HG03097 (cell line): ENCODE results near the gene ITGA3.

Experiments
- ATAC-seq: cut with Tn5 transposase; IDR thresholded peaks from one replicate; pipeline ENCODE4 v1.9.1; 2021; ENCODE audit not compliant: unreplicated experiment, low FRiP score

The ITGA3 gene

DNA sequence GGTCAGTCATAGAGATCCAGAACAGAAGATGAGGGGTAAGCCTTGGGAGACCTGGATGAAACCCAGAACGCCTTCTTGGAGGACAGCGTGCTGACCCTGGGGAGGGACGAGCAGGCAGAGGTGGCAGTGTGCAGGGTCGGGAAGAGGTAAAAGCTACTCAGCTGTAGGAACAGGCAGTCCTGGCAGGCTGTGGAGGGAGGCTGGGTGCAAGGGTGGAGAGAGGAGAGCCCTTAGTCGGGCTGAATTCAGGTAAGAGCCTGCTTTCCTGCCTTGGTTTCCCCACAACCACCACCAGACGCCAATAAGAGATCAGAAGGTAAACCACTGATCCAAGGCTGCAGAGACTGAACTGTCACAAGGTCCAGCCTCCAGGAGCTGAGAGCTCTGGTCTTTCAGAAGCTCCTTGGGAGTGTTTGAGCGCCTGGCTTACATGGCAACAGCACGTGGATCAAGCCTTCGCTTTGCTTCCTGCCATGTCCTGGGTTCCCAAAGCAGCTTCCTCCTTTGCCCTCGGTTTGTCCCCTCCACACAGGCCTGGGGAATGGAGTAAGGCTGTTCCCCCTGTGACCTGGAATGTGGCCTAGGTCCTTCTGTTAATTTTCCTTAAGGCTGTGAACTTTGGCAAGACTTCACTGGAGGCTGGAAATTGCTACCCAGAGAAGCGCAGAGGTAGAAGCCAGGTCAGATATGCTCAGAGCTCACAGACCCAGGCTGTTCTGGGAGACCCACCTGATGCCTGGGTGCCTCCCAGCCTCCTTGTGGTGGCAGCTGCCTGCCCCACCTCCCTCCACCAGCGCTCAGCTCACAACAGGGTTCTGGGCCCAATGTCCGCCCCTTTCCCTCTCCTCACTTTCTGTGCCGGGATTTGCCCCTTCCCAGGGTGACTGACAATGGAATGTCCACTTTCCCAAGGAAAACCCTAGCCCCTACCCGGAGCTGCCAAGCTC, 35.3 kb downstream of the ITGA3 start:
- ATAC-seq = no peak

DNA sequence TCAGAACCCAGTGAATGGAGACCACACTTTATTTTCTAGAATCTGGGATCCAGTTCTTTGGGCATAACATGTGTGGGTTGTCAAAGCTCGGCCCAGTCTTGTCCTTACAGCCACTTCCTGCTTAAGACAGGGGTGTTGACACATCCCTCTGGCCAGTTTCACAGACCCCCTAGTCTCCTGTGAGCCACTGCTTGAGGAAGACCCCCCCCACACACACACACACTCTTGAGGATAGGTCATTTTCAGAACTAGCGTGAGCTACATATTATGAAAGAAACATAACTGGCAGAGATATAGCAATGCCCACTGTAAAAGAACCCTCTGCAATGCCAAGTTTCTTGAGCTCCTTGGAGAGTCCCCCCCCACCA, 36.0 kb downstream of the ITGA3 start:
- ATAC-seq = no peak

DNA sequence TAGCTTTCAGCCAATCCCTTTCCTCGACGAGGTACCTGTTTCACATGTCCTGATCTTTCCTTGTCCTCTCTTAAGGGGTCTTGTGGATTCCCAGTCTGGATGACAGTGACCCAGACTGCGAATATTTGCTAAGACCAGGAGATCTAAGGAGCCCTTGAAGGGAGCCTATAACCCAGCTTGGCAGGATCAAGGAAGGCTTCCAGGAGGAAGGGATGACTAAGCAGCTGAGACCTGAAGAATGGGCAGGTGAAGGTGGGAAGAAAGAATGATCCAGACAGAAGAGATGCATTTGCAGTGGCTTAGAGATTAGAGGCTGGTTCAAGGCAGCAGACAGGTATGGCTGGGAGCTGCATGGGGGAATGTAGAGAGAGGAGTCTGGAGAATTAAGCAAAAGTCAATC, 37.3 kb downstream of the ITGA3 start:
- ATAC-seq = no peak

DNA sequence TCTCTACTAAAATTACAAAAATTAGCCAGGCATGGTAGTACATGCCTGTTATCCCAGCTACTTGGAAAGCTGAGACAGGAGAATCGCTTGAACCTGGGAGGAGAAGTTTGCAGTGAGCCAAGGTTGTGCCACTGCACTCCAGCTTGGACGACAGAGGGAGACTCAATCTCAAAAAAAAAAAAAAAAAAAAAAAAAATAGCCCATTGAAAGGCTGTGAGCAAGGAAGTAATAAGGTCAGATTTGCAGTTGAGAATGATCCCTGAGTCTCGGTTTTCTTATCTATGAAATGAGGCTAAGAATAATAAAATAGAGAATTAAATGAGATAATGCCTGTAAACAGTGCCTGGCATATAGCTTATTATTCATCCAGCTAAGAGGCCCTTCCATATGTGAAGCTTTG, 37.9 kb downstream of the ITGA3 start:
- ATAC-seq = no peak

DNA sequence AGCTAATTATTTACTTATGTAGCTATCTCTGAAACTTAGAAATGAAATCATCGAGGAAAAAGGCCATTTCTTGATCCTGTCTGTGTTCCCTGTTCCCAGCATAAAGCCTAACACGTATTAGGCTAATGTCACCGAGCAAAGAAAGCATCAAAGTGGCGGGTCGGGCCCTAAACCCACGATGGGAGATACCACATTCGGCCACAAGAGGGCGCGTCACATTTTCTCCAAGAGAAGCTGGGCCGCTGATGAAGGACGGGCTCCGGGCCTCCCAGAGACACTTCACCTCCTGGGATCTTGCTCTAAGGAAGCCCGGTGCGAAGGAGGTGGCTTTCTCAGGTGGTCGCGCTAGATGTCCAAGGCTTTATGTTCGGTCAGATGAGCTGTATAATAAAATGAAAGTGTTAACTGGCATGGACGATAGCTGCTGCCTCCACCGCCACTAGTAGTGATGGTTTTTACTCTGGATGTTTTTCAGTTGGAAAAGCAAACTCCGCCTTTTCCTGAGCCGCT, 38.4 kb downstream of the ITGA3 start:
- peak; percentile 38 for ATAC-seq

DNA sequence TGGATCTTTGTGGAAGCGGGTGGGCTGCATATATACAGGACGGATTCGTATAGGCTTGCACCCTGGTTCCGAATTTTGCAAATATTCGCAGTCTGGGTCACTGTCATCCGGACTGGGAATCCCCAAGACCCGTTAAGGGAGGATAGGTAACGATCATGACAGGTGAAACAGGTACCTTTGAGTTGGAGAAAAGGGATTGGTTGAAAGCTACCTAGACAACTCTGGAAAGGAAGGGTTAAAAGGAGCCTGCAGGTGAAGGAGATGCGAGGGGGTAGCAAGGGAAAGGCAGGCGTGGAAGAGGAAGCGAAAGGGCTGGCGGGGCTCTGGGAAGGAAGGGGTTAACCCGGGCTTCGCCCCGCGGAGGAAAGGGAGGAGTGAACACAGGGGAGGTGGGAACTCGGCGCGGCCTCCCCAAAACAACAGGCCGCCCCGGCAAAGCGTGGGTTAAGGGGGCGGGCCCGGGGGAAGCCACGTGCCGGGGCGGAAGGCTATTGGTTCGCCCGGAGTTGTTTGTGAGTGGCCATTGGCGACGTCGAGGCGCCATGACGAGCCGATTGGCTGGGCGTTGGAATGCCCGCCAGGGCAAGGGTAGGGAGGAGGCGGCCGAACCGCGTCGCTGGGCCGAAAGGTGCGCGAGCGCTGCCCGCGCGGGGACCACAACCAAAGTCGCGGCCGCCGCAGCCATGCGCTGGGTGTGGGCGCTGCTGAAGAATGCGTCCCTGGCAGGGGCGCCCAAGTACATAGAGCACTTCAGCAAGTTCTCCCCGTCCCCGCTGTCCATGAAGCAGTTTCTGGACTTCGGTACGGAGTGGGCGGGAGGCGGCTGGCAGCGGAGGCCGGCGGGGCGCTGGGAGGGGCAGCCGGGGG, 39.1 kb downstream of the ITGA3 start, which contains the start of gene PDK2:
Gene PDK2, plus strand, starts transcription at position 599 of the 867 bp plus-strand sequence. Its CDS starts 85 bp downstream, at position 684.
- peak; percentile 83 for ATAC-seq

DNA sequence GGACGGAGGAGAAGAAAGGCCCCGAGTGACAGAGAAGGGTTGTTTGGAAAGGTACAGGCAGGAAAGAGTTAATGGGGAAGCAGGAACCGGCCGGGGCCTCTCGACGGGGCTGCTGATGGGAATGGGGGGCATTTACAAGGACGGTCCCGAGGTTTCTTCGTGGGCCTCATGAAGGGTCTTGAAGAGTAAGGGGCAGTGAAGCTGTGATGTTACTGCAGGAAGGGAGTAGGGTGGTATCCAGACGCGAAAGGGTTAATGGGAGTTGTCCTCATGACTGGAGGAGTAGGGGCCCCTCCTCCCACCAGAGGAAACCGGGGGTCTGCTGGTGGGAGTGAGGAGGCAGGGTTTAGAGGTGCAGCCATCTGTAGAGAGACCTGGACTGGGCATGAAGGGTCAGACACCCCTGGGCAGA, 39.7 kb downstream of the ITGA3 start:
- ATAC-seq = no peak

DNA sequence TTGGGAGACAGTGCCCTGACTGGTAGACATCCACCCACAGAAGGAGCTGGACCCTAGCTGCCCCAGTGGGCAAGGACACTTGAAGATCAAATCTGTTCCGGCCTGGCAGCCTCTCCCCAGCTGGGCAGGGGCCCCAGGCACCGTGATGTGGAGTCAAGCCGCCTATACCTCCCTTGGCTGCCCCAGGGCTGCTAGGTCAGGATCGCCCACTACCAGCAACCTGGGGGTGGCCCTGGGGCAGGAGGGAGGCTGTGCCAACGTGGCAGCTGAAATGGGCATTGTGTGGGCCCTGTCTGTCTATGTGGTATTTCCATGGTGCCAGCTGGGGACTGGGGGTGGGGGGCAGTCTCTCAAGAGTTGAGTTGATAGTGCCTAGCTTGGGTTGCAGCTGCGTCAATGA, 40.2 kb downstream of the ITGA3 start:
- ATAC-seq = no peak

DNA sequence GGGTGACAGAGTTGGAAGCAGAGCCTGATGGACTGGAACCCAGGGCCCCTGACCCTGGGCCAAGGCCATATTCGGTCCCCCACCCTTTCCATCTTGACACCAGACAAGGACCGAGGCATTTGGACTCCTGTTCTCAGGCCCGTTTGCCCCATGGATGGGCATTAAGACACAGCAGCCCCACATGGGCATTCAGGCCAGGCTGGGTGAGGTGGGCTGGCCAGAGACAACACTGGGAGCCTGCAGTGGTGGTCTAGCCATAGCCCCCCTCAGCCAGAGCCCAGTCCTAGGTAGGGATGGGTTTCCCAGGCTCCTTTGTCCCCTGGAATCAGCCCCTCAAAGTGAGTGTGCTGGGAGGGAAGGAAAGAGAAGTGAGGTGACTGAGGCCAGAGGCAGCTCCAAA, 40.8 kb downstream of the ITGA3 start:
- ATAC-seq = no peak

DNA sequence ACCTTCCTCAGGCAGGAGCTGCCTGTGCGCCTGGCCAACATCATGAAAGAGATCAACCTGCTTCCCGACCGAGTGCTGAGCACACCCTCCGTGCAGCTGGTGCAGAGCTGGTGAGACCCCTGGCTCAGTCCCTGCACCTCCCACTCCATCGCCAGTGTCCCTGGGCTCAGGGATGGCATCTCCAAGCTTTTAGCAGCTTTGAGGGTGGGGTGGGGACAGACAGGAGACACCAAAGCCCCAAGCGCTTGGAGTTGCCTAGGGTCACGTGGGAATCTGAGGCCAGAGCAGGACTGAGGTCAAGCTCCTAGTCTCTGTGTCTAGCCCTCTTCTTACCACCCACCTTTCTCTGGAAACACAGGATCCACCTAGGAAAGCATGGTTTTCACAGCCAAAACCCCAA, 41.5 kb downstream of the ITGA3 start:
- no peak for ATAC-seq

DNA sequence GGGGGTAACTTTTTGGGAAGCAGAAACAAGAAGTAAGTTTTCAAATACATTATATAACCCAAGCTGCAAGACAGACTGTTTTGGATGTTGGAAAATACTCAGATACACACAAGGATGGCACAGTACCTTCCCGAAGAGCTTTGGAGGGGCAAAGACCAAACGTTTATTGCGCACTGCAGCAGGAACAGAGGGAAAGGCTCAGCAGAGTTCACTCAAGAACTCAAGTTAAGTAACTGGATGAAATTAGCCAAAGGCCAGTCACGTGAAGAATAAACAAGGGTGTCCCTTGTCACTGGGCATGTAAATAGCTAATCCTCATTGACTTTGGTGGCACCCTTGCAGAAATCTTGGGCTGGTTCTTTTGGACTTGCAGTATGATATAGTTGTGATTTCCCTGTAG, 42.0 kb downstream of the ITGA3 start:
- ATAC-seq = no peak

DNA sequence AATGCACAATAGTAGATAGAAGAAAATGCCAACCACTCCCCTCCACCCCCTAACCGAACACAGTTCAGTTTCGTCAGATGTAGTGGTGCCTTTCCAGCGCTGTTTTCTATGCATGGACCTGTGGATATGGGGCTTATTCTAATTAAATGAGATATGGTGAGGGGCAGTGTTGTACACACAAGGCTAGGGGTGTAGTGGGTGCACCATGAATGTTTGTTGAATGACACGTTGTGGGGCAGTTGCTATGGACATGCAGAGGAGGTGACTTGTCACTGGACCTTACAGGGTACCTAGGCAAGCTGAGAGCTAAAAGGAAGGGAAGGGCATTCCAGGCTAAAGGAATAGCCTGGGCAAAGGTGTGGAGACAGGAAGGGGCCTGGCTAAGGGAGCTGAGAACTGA, 42.7 kb downstream of the ITGA3 start:
- no peak for ATAC-seq

DNA sequence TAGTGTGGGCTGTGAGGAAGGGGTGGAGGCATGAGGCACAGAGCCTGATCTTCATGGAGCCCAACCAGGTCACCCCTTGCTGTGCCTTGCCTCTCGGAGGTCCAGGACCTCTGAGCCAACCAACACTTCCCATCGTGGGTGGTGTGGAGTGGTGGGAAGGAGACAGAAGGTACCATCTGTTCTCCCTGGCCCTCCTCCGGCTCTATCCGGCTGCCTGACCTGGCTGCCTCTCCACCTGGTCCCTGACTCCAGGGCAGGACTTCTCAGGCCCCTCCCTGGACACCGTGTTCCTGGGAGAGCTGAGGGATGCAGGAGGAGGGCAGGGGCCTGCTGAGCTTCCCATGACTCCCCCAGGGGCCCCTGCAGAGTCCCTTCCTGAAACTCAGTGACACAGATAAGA, 43.1 kb downstream of the ITGA3 start:
- ATAC-seq = no peak

DNA sequence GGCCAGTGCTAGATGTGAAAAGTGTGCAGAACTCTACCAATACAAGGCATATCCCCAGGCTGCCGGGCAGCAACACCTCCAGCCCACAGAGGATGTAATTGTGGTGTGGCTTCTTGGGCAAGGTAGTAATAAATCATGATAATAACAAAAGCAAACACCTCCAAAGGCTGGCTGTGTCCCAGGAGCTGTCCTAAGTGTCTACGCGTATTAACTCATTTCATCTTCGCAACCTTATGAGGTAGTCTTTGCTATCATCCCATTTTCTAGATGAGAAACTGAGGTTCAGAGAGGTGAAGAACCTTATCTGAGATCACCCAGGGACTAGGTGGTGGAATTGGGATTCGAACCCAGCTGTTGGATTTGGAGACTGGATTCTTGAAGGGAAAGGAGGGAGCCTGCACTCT, 44.6 kb downstream of the ITGA3 start:
- no peak for ATAC-seq

DNA sequence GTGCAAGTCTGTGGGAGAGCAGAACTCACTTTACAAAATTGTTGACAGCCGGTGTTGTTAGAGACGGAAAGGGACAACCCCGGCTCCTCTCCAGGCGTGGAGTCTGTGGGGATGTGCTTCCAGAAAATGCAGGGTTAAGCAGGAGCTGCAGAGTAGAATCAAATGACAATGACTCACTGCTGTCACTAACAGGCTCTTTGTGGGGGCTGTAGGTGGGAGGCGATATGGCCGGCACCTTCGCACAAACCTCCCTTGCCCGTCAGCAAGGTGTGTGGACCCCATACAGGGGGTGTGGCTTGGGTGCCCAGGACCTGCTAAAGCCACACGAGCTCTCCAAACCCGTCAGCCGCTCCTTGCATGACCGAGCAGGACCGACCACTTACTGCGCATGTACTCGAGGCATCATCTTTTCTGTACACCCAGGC, 45.0 kb downstream of the ITGA3 start:
- ATAC-seq = no peak

DNA sequence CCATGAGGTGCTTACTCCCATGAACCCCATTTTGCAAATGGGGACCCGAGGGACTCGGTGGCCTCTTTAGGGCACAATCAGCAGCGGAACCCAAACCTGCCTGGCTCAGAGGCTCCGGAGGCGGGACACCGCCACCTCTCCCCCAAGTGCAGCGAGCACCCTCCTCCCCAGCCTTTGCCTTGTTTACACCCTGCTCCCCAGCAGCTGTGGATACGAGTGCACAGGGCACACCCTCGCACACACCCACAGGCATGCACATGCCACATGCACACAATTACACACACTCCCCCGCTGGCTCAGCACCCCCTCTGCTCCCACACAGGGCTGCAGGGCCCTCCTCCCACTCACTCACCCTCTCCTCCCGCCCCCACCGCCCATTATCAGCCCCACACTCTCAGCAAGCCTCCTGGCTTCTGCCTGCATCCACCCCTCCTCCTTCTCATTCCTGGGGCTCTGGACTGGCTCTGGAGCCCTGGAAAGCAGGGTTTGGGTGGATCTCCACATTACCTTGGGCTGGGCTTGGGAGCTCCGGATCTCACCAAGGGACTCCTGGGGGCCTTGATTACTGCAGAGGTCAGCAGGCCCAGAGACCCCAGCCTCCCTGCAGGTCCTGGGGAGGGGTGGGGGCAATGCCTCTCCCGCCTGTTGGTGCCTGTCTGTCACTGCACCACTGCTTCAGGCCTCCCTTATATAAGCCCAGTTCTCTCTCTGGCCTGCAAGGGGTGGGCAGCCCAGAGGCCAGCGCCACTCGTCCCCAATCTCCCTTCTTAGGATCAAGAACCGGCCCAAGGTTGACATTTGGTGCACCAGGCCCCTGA, 45.6 kb downstream of the ITGA3 start:
- ATAC-seq = no peak

DNA sequence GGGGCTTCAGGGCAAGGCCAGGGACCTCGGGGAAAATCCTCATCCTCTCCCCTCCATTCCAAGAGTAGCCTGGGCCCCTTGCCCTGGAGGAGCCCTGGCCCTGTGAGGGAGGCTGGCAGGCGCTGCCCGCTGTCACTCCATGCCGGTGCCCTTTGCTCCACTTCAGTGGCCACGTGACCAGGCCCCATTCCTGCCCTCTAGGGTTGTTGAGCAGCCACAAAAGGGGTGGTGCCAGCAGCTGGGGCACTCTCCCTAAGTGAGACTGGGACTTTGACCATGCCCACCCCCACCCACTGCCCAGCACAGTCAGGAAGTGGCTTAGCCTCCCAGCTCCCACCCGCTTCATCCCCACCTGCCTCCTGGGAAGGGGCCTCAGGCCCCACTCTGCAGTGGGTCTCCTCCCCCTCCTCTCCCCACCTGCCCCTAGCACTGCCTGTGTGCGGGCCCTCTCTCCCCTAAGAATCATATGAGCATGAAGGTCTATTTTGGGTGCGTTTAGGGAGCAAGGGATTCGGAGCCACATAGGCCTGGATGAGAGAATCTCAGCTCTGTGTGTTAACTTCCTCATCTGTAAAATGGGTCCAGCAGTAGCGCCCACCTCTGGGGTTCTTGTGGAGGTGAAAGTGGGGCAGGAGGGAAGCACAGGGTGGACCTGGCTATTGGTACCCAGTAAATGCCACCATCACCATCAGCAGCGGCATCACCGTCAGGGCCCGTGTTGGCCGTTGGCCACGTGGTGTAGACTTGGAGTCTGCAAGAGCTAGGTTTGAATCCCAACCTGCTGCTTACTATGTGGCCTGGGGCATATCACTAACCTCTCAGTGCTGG, 46.5 kb downstream of the ITGA3 start:
- ATAC-seq = no peak

DNA sequence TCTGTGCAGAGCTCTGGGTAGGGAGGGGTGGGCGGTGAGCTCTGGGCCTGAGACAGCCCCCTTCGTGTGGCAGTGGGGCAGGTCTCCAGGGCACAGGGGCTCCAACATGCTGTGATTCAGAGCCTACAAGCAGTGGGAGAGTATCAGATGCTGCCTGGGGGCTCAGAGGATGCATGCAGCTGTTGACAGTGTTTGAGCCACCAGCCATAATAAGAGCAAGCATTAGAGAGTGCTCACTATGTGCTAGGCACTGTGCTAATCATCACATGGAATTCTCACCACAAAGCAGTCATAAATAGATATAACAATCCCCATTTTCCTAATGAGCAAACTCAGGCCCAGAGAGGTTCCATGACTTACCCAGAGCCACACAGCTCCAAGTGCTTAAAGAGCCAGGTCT, 47.3 kb downstream of the ITGA3 start:
- ATAC-seq = no peak

DNA sequence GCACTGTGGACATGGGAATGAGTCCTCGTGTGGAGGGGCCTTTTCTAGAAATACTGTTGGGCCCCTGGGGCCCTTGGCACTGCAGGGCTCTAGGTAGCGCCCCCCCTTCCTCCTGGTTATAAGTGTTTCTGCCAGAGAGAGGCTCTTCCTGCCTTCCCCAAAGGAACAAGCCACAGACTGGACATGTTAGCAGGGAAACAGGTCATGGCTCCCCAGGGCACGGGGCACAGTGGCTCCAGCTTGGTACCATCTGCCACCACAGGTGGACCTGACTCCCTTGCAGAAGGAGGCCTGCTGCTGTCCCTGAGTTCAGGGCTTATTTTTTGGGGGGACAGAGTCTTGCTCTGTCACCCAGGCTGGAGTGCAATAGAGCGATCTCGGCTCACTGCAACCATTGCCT, 48.0 kb downstream of the ITGA3 start:
- ATAC-seq = no peak

DNA sequence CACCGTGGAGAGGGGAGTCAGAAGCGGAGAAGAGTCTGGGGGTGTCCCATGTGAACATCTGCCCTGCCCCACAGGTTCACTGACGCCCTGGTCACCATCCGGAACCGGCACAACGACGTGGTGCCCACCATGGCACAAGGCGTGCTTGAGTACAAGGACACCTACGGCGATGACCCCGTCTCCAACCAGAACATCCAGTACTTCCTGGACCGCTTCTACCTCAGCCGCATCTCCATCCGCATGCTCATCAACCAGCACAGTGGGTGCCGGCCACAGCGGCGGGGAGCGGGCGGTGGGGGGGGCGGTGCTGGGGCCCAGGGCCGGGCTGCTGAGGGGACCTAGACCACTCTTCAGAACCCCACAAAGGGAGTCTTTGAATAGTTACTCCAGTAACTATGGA, 49.9 kb downstream of the ITGA3 start:
- no peak for ATAC-seq
